ENCODE measurements around the gene S100A6. TPM values are rescaled to one million over a fixed set of nuclear protein-coding genes. Genes with fewer than 3 reads are reported as not detected.

S100A6 gene
- total RNA-seq, 1 donor from 2014 or later = 562 TPM

DNA sequence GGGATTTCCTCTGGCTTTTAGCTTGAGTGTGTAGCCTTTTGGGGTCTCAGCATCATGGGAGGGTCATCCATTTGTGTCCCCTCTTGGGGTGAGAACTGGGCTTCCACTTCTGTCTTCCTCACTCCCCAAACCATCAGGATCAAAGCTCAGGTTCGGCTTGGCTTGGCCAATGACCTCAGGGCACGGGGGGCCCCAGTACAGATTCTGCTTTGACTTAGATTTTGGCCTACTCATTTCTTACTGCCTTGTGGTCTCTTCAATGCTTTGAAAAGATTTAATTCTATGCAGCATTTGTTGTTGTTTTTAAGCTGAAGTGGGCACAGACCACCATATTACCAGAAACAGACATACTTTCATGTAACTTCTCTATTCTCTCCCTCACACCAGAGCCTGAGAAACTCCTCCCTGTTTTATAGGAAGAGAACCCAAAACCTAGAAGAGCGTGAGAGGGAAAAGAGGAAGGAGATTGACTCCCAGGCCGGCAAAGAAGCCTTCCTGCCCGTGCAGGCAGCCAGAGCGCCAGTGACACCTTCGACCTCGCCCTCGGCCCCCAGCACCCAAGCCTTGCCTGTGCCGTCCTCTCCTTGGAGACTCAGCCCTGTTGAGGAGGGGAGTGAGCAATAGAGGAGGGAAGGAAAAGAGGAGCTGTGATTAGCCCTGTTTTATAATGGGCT lies 15.2 kb upstream of the S100A6 start:
- peaks cover 78% of the 10 kb centered on the region for H3K4me1 ChIP-seq
- H3K9me3 ChIP-seq = no peaks in the 10 kb centered on the region
- H3K27ac ChIP-seq = peak overlapping the region; percentile 99
- intact Hi-C loops (cut with DNase I) = no loop called here
- peak in 1 of 2 donors; percentile 79 for DNase-seq (ENCODE audit: extremely low spot score in 2 of 2)
- no peak overlapping the region for H3K4me3 ChIP-seq
- TF ChIP-seq POLR2A (IDR thresholded peaks at IDR 0.05) (no peak), POLR2AphosphoS5 (IDR thresholded peaks at IDR 0.05; ENCODE audit: insufficient read depth in 1 of 2, low read depth in 1 of 2) (no peak)
- TF ChIP-seq, protein P1, sequence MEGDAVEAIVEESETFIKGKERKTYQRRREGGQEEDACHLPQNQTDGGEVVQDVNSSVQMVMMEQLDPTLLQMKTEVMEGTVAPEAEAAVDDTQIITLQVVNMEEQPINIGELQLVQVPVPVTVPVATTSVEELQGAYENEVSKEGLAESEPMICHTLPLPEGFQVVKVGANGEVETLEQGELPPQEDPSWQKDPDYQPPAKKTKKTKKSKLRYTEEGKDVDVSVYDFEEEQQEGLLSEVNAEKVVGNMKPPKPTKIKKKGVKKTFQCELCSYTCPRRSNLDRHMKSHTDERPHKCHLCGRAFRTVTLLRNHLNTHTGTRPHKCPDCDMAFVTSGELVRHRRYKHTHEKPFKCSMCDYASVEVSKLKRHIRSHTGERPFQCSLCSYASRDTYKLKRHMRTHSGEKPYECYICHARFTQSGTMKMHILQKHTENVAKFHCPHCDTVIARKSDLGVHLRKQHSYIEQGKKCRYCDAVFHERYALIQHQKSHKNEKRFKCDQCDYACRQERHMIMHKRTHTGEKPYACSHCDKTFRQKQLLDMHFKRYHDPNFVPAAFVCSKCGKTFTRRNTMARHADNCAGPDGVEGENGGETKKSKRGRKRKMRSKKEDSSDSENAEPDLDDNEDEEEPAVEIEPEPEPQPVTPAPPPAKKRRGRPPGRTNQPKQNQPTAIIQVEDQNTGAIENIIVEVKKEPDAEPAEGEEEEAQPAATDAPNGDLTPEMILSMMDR (IDR thresholded peaks at IDR 0.05) = no peak
- H3K27me3 ChIP-seq = no peaks in the 10 kb centered on the region
- no peaks in the 10 kb centered on the region for H3K36me3 ChIP-seq

DNA sequence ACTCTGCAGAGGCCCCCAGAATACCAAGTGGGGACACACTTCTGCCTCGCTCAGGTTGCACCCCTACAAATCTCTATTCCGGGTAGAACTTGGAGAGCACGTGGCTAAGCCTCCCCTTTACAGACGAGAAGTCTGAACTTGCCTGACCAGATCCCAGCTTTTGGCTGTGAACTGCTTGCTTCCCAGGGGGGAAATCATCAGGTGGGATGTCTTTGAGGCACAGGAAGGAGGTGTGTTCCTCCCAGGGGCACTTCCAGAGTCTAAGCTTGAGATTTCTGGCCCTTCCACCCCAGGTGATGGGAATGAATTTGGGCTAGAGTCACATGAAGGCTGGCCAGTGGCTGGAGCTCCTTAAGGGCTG lies 14.6 kb upstream of the S100A6 start:
- DNase-seq (ENCODE audit: extremely low spot score in 2 of 2) = peak in 1 of 2 donors; percentile 86
- intact Hi-C loops (cut with DNase I) = no loop called here
- H3K4me3 ChIP-seq = no peak overlapping the region
- H3K9me3 ChIP-seq = no peaks in the 10 kb centered on the region
- no peaks in the 10 kb centered on the region for H3K36me3 ChIP-seq
- H3K4me1 ChIP-seq = peaks cover 84% of the 10 kb centered on the region
- no peaks in the 10 kb centered on the region for H3K27me3 ChIP-seq
- H3K27ac ChIP-seq = peak overlapping the region; percentile 99
- no peak for TF ChIP-seq POLR2AphosphoS5 (IDR thresholded peaks at IDR 0.05; ENCODE audit: insufficient read depth in 1 of 2, low read depth in 1 of 2)
- TF ChIP-seq POLR2A (IDR thresholded peaks at IDR 0.05) = no peak
- TF ChIP-seq, protein P1 (IDR thresholded peaks at IDR 0.05) = no peak

DNA sequence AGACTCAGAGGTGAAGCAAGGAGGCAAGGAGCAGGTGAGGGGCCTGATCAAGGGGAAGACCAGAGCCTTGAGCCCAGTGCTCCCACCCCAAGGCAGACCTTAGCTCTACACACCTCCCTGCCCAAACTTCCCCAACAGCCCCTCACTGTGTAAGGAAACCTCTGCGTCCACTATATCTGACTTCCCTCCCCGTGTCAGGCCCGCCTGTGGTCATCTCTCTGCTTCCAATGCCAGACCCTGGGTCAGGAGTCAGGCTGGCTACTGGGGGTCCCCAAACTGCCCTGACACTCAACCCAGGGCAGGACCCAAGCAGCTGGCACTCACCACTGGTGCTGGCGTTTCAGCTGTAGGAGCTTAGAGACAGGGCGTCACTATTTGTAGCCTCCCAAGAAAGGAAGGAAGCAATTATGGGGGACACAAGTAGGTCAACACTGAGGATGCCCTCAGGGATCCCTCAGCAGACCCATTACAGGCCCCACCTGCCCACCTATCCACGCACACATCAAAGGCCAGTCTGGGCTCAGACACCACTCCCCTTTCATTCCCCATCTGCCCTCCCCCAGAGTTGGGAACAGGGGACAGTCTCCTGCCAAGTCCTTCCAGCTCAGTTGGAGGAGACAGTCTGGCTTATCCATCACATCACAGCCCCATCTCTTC lies 14.1 kb upstream of the S100A6 start:
- Histone ChIP-seq H3K36me3 (no peaks in the 10 kb centered on the region), H3K27me3 (no peaks in the 10 kb centered on the region), H3K9me3 (no peaks in the 10 kb centered on the region), H3K4me3 (no peak overlapping the region), H3K4me1 (peaks cover 86% of the 10 kb centered on the region), H3K27ac (peak overlapping the region; percentile 99)
- no peak for TF ChIP-seq POLR2AphosphoS5 (IDR thresholded peaks at IDR 0.05; ENCODE audit: insufficient read depth in 1 of 2, low read depth in 1 of 2)
- no peak for TF ChIP-seq POLR2A (IDR thresholded peaks at IDR 0.05)
- TF ChIP-seq, protein P1 (IDR thresholded peaks at IDR 0.05) = no peak
- intact Hi-C loops (cut with DNase I) = loop anchor here (2.0 kb wide), 1 partner anchor 13 kb away; no protein-coding TSS in a partner anchor
- peak in 1 of 2 donors; percentile 87 for DNase-seq (ENCODE audit: extremely low spot score in 2 of 2)

DNA sequence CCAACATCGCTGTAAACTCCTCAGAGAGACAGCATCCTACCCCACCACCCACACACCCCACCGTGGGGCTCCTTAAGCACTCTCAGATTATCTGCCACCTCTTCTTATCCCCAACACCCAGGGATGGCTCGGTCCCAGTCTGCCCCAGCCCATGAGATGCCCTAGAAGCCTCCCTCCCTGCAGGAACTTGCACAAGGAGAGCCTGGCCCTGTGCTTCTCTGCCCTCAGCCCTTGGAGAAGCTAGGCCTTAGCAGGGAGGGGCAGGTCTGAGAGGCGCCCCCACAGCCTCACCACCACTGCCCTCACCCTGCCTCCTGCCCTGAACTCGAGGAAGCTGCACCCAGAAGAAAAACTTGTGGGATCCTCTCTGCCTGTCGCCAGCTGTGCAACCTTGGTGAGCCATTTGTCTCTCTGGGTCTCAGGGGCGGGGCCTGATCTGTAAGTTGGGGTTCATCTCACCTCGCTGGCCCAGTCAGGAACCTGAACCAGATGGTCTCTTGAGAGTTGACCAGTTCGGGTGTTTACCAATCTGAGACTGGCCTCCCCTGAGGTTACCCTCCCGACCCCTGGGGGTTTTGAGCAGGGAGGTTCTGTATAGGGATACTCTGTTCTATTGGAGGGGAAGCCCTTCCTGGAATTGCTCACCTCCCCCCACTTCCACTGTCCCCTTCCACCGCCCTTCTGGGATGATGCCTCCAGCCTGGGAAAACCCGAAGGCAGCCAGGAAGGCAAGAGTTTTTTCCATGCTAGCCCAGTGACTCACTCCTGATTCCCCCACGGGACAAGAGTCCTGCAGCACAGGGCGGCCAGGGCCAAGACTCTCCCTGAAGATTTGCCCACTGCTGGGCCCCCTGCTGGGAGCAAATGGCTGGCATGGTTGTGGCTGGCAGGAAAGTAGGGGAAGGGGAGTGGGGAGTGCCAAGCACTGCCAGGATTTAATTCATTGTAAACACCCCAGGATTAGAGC lies 13.2 kb upstream of the S100A6 start, which contains the start of gene S100A3:
S100A3 (minus strand) TSS at position 537 of the 967 bp plus-strand sequence. CDS start 773 bp downstream, outside the sequence.
- H3K27me3 ChIP-seq = no peaks in the 10 kb centered on the region
- peak within 1 kb of the TSS in 1 of 2 donors; percentile 4 for H3K4me3 ChIP-seq
- no peaks in the 10 kb centered on the region for H3K36me3 ChIP-seq
- H3K9me3 ChIP-seq = no peaks in the 10 kb centered on the region
- peak within 1 kb of the TSS; percentile 99 for H3K27ac ChIP-seq
- intact Hi-C loops (cut with DNase I) = loop anchor here (2.0 kb wide), 1 partner anchor 14 kb away; no protein-coding TSS in a partner anchor
- TF ChIP-seq POLR2AphosphoS5 (IDR thresholded peaks at IDR 0.05; ENCODE audit: insufficient read depth in 1 of 2, low read depth in 1 of 2) (peak; percentile 62 to 82), POLR2A (IDR thresholded peaks at IDR 0.05) (no peak)
- TF ChIP-seq, protein P1 (IDR thresholded peaks at IDR 0.05) = peak in 1 of 3 experiments; percentile 12
- H3K4me1 ChIP-seq = peaks cover 86% of the 10 kb centered on the region
- DNase-seq (ENCODE audit: extremely low spot score in 2 of 2) = peak; percentile 91 to 96
